GM12891 (cell line): Measurements from ENCODE around the gene TRIM39.

Source experiments
- DNase-seq: peaks from one replicate; pipeline ENCODE4 v3.0.0; 2011; ENCODE audit warnings: low spot score; ENCODE audit not compliant: insufficient read length
- FAIRE-seq: peaks from 2 replicates; lab custom pipeline; 2011; peaks lifted over from hg19 to GRCh38; lab: Jason Lieb, UNC
- PAX5 ChIP-seq: IDR thresholded peaks from 2 replicates; pipeline ENCODE4 v1.6.1; 2011; ENCODE audit warnings: low read length, moderate library complexity, mild to moderate bottlenecking; ENCODE audit not compliant: insufficient read depth, severe bottlenecking
- POLR2A ChIP-seq: IDR thresholded peaks from 2 replicates; pipeline ENCODE4 v1.6.1; 2011; ENCODE audit warnings: low read depth, low read length, control low read depth
- POLR2AphosphoS5 ChIP-seq: IDR thresholded peaks from 2 replicates; pipeline ENCODE4 v1.6.1; 2011; ENCODE audit warnings: low read depth, low read length, control low read depth
- POU2F2 ChIP-seq: IDR thresholded peaks from 2 replicates; pipeline ENCODE4 v1.6.1; 2011; ENCODE audit warnings: low read depth, mild to moderate bottlenecking, control low read depth, low read length, moderate library complexity
- SPI1 ChIP-seq: IDR thresholded peaks from 2 replicates; pipeline ENCODE4 v1.6.1; 2011; ENCODE audit warnings: low read depth, low read length, control low read depth
- TAF1 ChIP-seq: IDR thresholded peaks from 2 replicates; pipeline ENCODE4 v1.6.1; 2011; ENCODE audit warnings: low read depth, low read length, control low read depth

TRIM39 gene

GRCh38 chr6:30344868-30345671 lies 18.3 kb downstream of the TRIM39 start, which contains the start of gene RPP21:
Gene RPP21, plus strand, starts transcription at chr6:30345156. Its CDS starts 16 bp downstream, at chr6:30345172.
- DNase-seq (peak; percentile 95), FAIRE-seq (peak; percentile 95)
- TF ChIP-seq POU2F2, result peak; percentile 74
- peak; percentile 95 for TF ChIP-seq POLR2A
- TF ChIP-seq PAX5, result peak; percentile 39
- peak; percentile 81; the same call in 1 of the 2 replicates for TF ChIP-seq POLR2AphosphoS5
- TF ChIP-seq SPI1, result no peak
- TF ChIP-seq TAF1, result peak; percentile 90

- DNase-seq (no peak), FAIRE-seq (no peak)
- TF ChIP-seq POLR2AphosphoS5, result no peak
- TF ChIP-seq POU2F2, result no peak
- no peak for TF ChIP-seq TAF1
Measured at GRCh38 chr6:30345852-30346251, 19.1 kb downstream of the TRIM39 start.

- no peak for DNase-seq
- peak; percentile 16 for FAIRE-seq
- TF ChIP-seq SPI1, result peak; percentile 76
- TF ChIP-seq PAX5, result no peak
Measured at GRCh38 chr6:30348957-30349356, 22.2 kb downstream of the TRIM39 start.

GRCh38 chr6:30349421-30350177 lies 22.9 kb downstream of the TRIM39 start:
- TF ChIP-seq POU2F2, result no peak
- no peak for TF ChIP-seq SPI1
- TF ChIP-seq PAX5, result no peak
- no peak for TF ChIP-seq POLR2A
- no peak for TF ChIP-seq POLR2AphosphoS5
- no peak for TF ChIP-seq TAF1
- FAIRE-seq (no peak), DNase-seq (no peak)

- FAIRE-seq (no peak), DNase-seq (no peak)
- TF ChIP-seq POLR2AphosphoS5 (no peak), POLR2A (no peak), TAF1 (no peak), POU2F2 (no peak), SPI1 (no peak), PAX5 (no peak)
Measured at GRCh38 chr6:30350524-30350923, 23.8 kb downstream of the TRIM39 start.

- TF ChIP-seq POLR2A (no peak), PAX5 (no peak), POU2F2 (no peak), POLR2AphosphoS5 (no peak), TAF1 (no peak), SPI1 (no peak)
- FAIRE-seq, result no peak
- DNase-seq, result no peak
Measured at GRCh38 chr6:30352550-30352949, 25.8 kb downstream of the TRIM39 start.

- DNase-seq, result no peak
- TF ChIP-seq TAF1, result no peak
- no peak for TF ChIP-seq PAX5
- no peak for TF ChIP-seq SPI1
- TF ChIP-seq POLR2AphosphoS5, result no peak
- no peak for TF ChIP-seq POU2F2
- TF ChIP-seq POLR2A, result no peak
- FAIRE-seq, result no peak
Measured at GRCh38 chr6:30355281-30355680, 28.6 kb downstream of the TRIM39 start.

- TF ChIP-seq TAF1 (no peak), POU2F2 (no peak), PAX5 (no peak), POLR2AphosphoS5 (no peak), SPI1 (no peak), POLR2A (no peak)
- DNase-seq (no peak), FAIRE-seq (no peak)
Measured at GRCh38 chr6:30356536-30356935, 29.8 kb downstream of the TRIM39 start.

GRCh38 chr6:30357678-30358540 lies 31.2 kb downstream of the TRIM39 start:
- peak; percentile 35 for DNase-seq
- peak; percentile 35 for FAIRE-seq
- TF ChIP-seq POLR2A (no peak), SPI1 (no peak), POLR2AphosphoS5 (no peak), PAX5 (no peak), POU2F2 (no peak), TAF1 (no peak)
